ENCODE data around the gene PGAP3.
A peak's percentile ranks its signal among the peaks of the same experiment; 100 is the strongest.

The PGAP3 gene

GRCh38 chr17:39638317-39638716 lies 49.5 kb downstream of the PGAP3 start:
- no peak for ATAC-seq
- TF ChIP-seq RARB (CRISPR knock-in tag; IDR thresholded peaks at IDR 0.05) (no peak), ZNF70 (CRISPR knock-in tag; IDR thresholded peaks at IDR 0.05) (no peak), ESRRG (CRISPR knock-in tag; IDR thresholded peaks at IDR 0.05) (no peak), POU6F1 (CRISPR knock-in tag; IDR thresholded peaks at IDR 0.05; ENCODE audit: borderline replicate concordance, low read depth) (no peak), ZNF565 (CRISPR knock-in tag; conservative IDR thresholded peaks at IDR 0.05; ENCODE audit: low read depth) (no peak), ARNTL (CRISPR knock-in tag; IDR thresholded peaks at IDR 0.05; ENCODE audit: borderline replicate concordance, low read depth) (no peak), TOX (CRISPR knock-in tag; IDR thresholded peaks at IDR 0.05; ENCODE audit: borderline replicate concordance) (no peak), ZFP3 (CRISPR knock-in tag; IDR thresholded peaks at IDR 0.05) (no peak), OSR1 (CRISPR knock-in tag; IDR thresholded peaks at IDR 0.05) (no peak), SNAI2 (CRISPR knock-in tag; IDR thresholded peaks at IDR 0.05) (no peak), ZFP30 (CRISPR knock-in tag; IDR thresholded peaks at IDR 0.05) (no peak), ZNF8 (CRISPR knock-in tag; IDR thresholded peaks at IDR 0.05) (no peak), TCF4 (CRISPR knock-in tag; IDR thresholded peaks at IDR 0.05; ENCODE audit: borderline replicate concordance) (no peak), ISL1 (CRISPR knock-in tag; IDR thresholded peaks at IDR 0.05) (no peak)
- TF ChIP-seq, protein P1, sequence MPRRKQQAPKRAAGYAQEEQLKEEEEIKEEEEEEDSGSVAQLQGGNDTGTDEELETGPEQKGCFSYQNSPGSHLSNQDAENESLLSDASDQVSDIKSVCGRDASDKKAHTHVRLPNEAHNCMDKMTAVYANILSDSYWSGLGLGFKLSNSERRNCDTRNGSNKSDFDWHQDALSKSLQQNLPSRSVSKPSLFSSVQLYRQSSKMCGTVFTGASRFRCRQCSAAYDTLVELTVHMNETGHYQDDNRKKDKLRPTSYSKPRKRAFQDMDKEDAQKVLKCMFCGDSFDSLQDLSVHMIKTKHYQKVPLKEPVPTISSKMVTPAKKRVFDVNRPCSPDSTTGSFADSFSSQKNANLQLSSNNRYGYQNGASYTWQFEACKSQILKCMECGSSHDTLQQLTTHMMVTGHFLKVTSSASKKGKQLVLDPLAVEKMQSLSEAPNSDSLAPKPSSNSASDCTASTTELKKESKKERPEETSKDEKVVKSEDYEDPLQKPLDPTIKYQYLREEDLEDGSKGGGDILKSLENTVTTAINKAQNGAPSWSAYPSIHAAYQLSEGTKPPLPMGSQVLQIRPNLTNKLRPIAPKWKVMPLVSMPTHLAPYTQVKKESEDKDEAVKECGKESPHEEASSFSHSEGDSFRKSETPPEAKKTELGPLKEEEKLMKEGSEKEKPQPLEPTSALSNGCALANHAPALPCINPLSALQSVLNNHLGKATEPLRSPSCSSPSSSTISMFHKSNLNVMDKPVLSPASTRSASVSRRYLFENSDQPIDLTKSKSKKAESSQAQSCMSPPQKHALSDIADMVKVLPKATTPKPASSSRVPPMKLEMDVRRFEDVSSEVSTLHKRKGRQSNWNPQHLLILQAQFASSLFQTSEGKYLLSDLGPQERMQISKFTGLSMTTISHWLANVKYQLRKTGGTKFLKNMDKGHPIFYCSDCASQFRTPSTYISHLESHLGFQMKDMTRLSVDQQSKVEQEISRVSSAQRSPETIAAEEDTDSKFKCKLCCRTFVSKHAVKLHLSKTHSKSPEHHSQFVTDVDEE (CRISPR knock-in tag; IDR thresholded peaks at IDR 0.05): no peak
- TF ChIP-seq, protein P2, sequence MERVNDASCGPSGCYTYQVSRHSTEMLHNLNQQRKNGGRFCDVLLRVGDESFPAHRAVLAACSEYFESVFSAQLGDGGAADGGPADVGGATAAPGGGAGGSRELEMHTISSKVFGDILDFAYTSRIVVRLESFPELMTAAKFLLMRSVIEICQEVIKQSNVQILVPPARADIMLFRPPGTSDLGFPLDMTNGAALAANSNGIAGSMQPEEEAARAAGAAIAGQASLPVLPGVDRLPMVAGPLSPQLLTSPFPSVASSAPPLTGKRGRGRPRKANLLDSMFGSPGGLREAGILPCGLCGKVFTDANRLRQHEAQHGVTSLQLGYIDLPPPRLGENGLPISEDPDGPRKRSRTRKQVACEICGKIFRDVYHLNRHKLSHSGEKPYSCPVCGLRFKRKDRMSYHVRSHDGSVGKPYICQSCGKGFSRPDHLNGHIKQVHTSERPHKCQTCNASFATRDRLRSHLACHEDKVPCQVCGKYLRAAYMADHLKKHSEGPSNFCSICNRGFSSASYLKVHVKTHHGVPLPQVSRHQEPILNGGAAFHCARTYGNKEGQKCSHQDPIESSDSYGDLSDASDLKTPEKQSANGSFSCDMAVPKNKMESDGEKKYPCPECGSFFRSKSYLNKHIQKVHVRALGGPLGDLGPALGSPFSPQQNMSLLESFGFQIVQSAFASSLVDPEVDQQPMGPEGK (CRISPR knock-in tag; IDR thresholded peaks at IDR 0.05; ENCODE audit: borderline replicate concordance): no peak

- peak; percentile 96 for ATAC-seq
- TF ChIP-seq TCF4 (CRISPR knock-in tag; IDR thresholded peaks at IDR 0.05; ENCODE audit: borderline replicate concordance): no peak
Measured at GRCh38 chr17:39636927-39637736, 50.7 kb downstream of the PGAP3 start, which contains the start of gene STARD3. TSS of gene STARD3 (plus strand) at chr17:39637144. CDS start at chr17:39653532, 16,388 bp downstream.

GRCh38 chr17:39636587-39636926 lies 51.3 kb downstream of the PGAP3 start:
- no peak for TF ChIP-seq CSDC2 (CRISPR knock-in tag; IDR thresholded peaks at IDR 0.05)
- no peak for TF ChIP-seq ZNF565 (CRISPR knock-in tag; conservative IDR thresholded peaks at IDR 0.05; ENCODE audit: low read depth)
- TF ChIP-seq RARB (CRISPR knock-in tag; IDR thresholded peaks at IDR 0.05): no peak
- no peak for TF ChIP-seq ISL1 (CRISPR knock-in tag; IDR thresholded peaks at IDR 0.05)
- TF ChIP-seq, protein P1 (CRISPR knock-in tag; IDR thresholded peaks at IDR 0.05): no peak
- no peak for TF ChIP-seq GLIS3 (CRISPR knock-in tag; IDR thresholded peaks at IDR 0.05)
- no peak for TF ChIP-seq TOX (CRISPR knock-in tag; IDR thresholded peaks at IDR 0.05; ENCODE audit: borderline replicate concordance)
- ATAC-seq: peak; percentile 7

Data from SK-N-SH treated with all-trans-retinoic acid at 6 μM for 48 hours (cell line).